ENCODE results near the gene AXDND1.

GRCh38 chr1:179601093-179601492, 235.3 kb downstream of the AXDND1 start:
- TF ChIP-seq POLR2A (IDR thresholded peaks at IDR 0.05; ENCODE audit: low read length) (no peak), GATA1 (IDR thresholded peaks at IDR 0.05; ENCODE audit: low read depth, low read length) (no peak)

All from erythroblast (primary cell).